ENCODE data around the gene HGF. TPM values are rescaled to one million over a fixed set of nuclear protein-coding genes. Genes with fewer than 3 reads are reported as not detected.
A peak's percentile ranks its signal among the peaks of the same experiment; 100 is the strongest.
"Not testable (repeated sequence)": the region's sequence is repeated elsewhere in the genome, so short reads cannot be mapped to it uniquely, and the experiment has no call there.

Gene HGF
- total RNA-seq, 6 experiments from 2014 or later: 11.5 to 38.9 (median 17.9) TPM

DNA sequence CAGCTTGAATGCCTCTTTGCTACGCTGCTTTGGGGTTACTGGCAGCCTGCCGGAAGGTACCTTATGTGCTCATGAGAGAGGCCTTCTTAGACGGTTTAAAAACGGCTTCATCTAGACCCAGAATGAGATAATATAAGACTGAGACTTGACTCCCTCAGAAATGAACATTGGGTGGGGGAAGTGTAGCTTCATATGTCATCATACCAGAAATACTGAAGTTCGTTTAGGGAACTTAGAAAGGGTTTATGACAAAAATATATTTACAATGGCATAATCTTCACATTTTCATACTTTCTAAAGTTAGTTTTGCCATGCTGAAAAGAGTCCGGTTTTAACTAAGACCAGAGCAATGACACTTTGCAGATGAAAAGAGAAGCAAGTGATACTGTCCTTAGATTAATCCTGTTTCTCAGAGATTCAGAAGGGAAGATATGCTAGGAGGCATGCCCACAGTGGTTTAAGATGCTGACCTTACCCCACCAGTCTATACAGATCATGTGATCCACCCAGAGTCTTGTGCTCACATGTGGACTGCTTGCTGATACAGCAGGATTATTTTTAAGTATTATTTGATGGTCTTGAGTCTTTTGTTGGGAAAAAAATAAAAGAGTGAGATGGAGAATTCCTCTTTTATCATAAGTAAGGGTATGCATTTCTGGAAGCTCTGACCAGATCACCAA lies 40.8 kb upstream of the HGF start:
- intact Hi-C loops (cut with DNase I): no loop called here
- no peak overlapping the region for H3K27ac ChIP-seq
- no peak overlapping the region for H3K4me3 ChIP-seq
- TF ChIP-seq POLR2A (IDR thresholded peaks at IDR 0.05): no peak
- TF ChIP-seq, protein P1, sequence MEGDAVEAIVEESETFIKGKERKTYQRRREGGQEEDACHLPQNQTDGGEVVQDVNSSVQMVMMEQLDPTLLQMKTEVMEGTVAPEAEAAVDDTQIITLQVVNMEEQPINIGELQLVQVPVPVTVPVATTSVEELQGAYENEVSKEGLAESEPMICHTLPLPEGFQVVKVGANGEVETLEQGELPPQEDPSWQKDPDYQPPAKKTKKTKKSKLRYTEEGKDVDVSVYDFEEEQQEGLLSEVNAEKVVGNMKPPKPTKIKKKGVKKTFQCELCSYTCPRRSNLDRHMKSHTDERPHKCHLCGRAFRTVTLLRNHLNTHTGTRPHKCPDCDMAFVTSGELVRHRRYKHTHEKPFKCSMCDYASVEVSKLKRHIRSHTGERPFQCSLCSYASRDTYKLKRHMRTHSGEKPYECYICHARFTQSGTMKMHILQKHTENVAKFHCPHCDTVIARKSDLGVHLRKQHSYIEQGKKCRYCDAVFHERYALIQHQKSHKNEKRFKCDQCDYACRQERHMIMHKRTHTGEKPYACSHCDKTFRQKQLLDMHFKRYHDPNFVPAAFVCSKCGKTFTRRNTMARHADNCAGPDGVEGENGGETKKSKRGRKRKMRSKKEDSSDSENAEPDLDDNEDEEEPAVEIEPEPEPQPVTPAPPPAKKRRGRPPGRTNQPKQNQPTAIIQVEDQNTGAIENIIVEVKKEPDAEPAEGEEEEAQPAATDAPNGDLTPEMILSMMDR (IDR thresholded peaks at IDR 0.05): no peak
- no peaks in the 10 kb centered on the region for H3K36me3 ChIP-seq
- H3K27me3 ChIP-seq: no peaks in the 10 kb centered on the region
- H3K9me3 ChIP-seq: no peaks in the 10 kb centered on the region
- DNase-seq (no peak), ATAC-seq (peak; percentile 40 to 62 (median 54))
- no peaks in the 10 kb centered on the region for H3K4me1 ChIP-seq
- WGBS (ENCODE audit: insufficient coverage, low coverage, low lambda C conversion rate, missing lambda C conversion rate): 36% methylated on average over 6 of the region's 6 CpGs

GRCh38 chr7:81808310-81808709 lies 38.5 kb upstream of the HGF start:
- intact Hi-C loops (cut with DNase I); H3K27ac ChIP-seq; ATAC-seq; H3K9me3 ChIP-seq; H3K27me3 ChIP-seq; H3K36me3 ChIP-seq; H3K4me1 ChIP-seq; DNase-seq; H3K4me3 ChIP-seq: not testable (repeated sequence)

DNA sequence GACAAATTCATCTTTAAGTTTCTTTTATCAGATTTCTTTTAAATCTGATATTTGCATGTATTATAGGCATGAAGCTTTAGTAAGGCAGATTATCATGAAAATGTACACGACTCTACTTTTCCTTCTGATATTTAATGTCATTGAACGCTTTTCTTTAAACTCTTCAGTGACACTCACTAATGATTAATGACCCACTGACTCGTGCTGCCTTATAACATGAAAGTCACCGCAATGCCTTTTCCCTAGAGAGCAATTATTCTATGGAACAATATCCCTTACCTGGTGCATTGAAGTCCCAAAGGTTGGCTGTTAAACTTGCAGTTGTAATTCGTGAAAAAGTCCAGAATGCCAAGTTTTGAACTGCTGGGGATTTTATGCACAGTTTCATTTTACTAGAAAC lies 33.4 kb upstream of the HGF start:
- ATAC-seq: no peak
- H3K9me3 ChIP-seq: no peaks in the 10 kb centered on the region
- no peaks in the 10 kb centered on the region for H3K4me1 ChIP-seq
- no peak overlapping the region for H3K4me3 ChIP-seq
- H3K36me3 ChIP-seq: no peaks in the 10 kb centered on the region
- no peak for DNase-seq
- TF ChIP-seq POLR2A (IDR thresholded peaks at IDR 0.05): no peak
- TF ChIP-seq, protein P1 (IDR thresholded peaks at IDR 0.05): no peak
- 29% methylated on average over 5 of the region's 5 CpGs for WGBS (ENCODE audit: insufficient coverage, low coverage, low lambda C conversion rate, missing lambda C conversion rate)
- no peaks in the 10 kb centered on the region for H3K27me3 ChIP-seq
- H3K27ac ChIP-seq: no peak overlapping the region
- intact Hi-C loops (cut with DNase I): no loop called here

- no peak overlapping the region for H3K27ac ChIP-seq
- no peaks in the 10 kb centered on the region for H3K36me3 ChIP-seq
- H3K27me3 ChIP-seq: no peaks in the 10 kb centered on the region
- no peak for TF ChIP-seq POLR2A (IDR thresholded peaks at IDR 0.05)
- TF ChIP-seq, protein P1 (IDR thresholded peaks at IDR 0.05): no peak
- intact Hi-C loops (cut with DNase I): no loop called here
- H3K4me3 ChIP-seq: no peak overlapping the region
- H3K4me1 ChIP-seq: no peaks in the 10 kb centered on the region
- no peaks in the 10 kb centered on the region for H3K9me3 ChIP-seq
- DNase-seq (no peak), ATAC-seq (no peak)
- WGBS (ENCODE audit: insufficient coverage, low coverage, low lambda C conversion rate, missing lambda C conversion rate): 7% methylated on average over 1 of the region's 1 CpG
Observed at GRCh38 chr7:81802251-81802650, 32.4 kb upstream of the HGF start.

GRCh38 chr7:81801532-81801931 lies 31.7 kb upstream of the HGF start:
- H3K9me3 ChIP-seq: no peaks in the 10 kb centered on the region
- H3K36me3 ChIP-seq: no peaks in the 10 kb centered on the region
- 66% methylated on average over 5 of the region's 5 CpGs for WGBS (ENCODE audit: insufficient coverage, low coverage, low lambda C conversion rate, missing lambda C conversion rate)
- TF ChIP-seq POLR2A (IDR thresholded peaks at IDR 0.05): no peak
- no peaks in the 10 kb centered on the region for H3K4me1 ChIP-seq
- intact Hi-C loops (cut with DNase I): no loop called here
- H3K27ac ChIP-seq: no peak overlapping the region
- no peak for ATAC-seq
- H3K27me3 ChIP-seq: no peaks in the 10 kb centered on the region
- H3K4me3 ChIP-seq: no peak overlapping the region
- no peak for DNase-seq
